SU-DHL-6 (cell line): ENCODE results near the gene SH3PXD2B.

ENCODE experiments used
- EZH2phosphoT487 ChIP-seq: fragments of 200-600 bp; sonication (generic), shearing (Covaris generic); conservative IDR thresholded peaks from 2 replicates; pipeline ENCODE4 v1.6.1; 2018; ENCODE audit warnings: mild to moderate bottlenecking, antibody characterized with exemption, low read length, moderate library complexity, mixed read lengths
- TF ChIP-seq, protein P1 (sequence below): fragments of 200-600 bp; sonication (generic); IDR thresholded peaks from one replicate; pipeline ENCODE4 v1.5.1; 2017; ENCODE audit warnings: antibody characterized with exemption, mild to moderate bottlenecking, low read length, moderate library complexity; ENCODE audit not compliant: insufficient read depth, poor library complexity, severe bottlenecking

DNA sequence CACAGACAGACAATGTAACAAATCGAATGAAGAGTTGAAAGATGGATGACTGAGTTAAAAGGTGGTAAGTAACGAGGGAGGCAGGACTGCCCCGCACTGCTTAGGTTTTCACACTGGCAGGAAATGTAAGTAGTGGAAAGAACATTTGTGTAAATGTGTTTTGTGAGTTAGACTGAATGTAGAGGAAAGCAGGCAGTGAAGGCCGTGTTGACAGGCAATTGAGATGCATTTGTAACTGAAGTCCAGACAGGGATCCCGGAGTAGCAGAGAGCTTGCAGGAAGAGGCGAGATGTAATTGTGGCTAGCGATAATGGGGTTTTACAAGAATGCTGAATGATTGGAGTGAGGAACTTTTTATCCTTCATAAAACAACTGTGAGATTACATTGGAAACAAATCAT is 20.0 kb upstream of the SH3PXD2B start:
- TF ChIP-seq, protein P1, sequence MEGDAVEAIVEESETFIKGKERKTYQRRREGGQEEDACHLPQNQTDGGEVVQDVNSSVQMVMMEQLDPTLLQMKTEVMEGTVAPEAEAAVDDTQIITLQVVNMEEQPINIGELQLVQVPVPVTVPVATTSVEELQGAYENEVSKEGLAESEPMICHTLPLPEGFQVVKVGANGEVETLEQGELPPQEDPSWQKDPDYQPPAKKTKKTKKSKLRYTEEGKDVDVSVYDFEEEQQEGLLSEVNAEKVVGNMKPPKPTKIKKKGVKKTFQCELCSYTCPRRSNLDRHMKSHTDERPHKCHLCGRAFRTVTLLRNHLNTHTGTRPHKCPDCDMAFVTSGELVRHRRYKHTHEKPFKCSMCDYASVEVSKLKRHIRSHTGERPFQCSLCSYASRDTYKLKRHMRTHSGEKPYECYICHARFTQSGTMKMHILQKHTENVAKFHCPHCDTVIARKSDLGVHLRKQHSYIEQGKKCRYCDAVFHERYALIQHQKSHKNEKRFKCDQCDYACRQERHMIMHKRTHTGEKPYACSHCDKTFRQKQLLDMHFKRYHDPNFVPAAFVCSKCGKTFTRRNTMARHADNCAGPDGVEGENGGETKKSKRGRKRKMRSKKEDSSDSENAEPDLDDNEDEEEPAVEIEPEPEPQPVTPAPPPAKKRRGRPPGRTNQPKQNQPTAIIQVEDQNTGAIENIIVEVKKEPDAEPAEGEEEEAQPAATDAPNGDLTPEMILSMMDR, result no peak
- TF ChIP-seq EZH2phosphoT487, result no peak
